GM11168 (cell line): ENCODE results near the gene NOTCH1.
"Not testable (repeated sequence)": the region's sequence is repeated elsewhere in the genome, so short reads cannot be mapped to it uniquely, and the experiment has no call there.

ENCODE experiments used
- in situ Hi-C: fragments of 300-500 bp; cut with MboI; formaldehyde crosslinking; loops from one replicate; pipeline ENCODE4 v1.12.0; 2022; ENCODE audit warnings: low sequenced_read_pairs; ENCODE audit not compliant: unreplicated experiment

NOTCH1 gene

DNA sequence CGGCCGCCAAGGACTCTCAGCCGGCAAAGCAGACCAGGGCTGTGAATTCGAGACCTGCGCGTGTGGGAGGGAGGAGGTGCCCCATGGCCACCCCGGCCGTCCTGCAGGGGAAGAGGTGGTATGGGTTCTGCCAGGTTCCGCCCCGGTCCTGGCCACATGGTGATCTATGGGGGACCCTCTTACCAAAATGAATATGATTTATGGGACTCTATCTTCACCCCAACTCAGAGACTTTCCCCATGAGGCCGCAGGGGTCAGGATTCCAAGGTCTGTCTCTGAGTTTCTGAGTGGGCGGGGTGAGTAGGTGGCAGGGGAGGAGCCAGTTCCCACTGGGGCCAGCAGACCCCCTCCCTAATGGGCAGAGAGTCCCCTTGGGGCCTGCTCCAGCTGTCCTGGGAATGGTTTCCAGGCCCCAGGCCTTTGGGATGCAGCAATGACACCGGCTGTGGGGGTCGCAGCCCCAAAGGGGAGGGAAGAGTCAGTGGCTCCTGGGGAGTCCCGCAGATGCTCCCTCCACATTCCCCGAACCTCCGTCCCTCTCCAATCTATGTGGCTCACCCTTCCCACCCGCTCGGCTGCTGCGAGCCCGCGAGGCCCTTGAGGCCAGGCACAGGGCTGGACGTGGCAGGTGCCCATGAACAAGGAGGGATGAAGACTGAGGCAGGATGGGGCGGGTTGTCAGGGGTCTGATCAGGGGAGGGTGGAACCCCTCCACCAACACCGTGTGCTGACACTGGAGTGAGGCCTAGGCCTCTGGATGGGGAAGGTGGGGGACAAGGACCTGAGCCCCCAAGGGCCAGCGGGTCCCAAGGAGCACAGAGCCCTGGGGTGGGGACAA, 20.1 kb upstream of the NOTCH1 start:
- in situ Hi-C loops = no loop called here

DNA sequence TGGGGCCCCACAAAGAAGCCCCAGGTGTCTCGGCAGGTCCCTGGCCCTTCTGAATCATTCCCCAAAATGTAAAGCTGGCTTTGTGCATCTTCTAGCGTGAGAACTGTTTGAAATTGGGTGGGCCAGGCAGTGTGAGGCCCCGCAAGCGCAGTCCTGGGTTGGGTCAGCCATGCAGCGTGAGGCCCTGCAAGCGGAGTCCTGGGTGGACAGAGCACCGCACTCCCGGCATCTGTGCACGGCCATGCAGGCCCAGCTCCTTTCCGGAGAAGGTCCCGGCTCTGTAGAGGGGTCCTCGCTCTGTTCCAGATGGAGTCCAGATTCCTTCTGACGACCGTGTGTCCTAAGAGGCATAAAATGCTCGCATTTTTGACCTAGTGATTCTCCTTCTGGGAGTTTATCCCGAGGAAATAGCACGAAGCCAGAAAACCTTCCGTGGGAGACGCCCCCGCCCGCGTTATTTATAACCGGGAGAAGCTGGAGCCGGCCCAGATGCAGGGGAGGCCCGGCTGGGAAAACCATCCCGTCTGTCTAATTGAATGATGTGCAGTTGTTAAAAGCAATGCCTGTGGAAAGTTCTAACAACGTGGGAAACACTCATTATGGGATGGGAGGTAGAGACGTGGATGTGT, 19.4 kb upstream of the NOTCH1 start:
- in situ Hi-C loops = no loop called here

DNA sequence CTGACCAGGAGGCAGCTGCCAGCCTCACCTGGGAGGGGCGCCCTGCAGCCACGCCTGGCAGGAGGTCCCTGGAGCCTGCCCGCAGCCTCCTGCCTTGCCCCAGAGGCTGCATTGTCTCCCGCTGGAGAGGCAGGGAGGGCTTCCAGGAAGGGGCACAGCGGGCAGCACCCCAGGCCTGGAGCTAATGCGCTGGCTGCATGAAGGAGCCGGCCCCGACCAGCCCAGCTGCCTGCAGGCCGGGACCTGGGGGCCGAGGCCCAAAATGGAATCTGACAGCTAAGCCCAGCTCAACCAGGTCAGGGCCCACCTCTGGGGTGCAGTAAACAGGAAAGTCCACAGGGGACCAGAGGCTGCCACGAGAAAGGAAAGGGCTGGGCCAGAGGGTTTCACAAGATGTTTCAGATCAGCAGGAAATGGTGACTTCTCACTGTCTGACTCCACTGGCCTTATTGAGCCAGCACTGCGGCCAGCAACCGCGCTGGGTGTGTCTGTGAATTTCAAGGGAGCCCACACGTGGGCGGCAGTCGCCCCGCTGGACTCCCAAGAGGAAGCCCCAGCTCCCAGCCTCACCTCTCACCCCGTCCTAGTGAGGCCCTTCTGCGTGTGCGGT, 18.6 kb upstream of the NOTCH1 start:
- in situ Hi-C loops = no loop called here

- in situ Hi-C loops = no loop called here
These were observed 17.9 kb upstream of the NOTCH1 start for GRCh38 chr9:136563646-136564325.

DNA sequence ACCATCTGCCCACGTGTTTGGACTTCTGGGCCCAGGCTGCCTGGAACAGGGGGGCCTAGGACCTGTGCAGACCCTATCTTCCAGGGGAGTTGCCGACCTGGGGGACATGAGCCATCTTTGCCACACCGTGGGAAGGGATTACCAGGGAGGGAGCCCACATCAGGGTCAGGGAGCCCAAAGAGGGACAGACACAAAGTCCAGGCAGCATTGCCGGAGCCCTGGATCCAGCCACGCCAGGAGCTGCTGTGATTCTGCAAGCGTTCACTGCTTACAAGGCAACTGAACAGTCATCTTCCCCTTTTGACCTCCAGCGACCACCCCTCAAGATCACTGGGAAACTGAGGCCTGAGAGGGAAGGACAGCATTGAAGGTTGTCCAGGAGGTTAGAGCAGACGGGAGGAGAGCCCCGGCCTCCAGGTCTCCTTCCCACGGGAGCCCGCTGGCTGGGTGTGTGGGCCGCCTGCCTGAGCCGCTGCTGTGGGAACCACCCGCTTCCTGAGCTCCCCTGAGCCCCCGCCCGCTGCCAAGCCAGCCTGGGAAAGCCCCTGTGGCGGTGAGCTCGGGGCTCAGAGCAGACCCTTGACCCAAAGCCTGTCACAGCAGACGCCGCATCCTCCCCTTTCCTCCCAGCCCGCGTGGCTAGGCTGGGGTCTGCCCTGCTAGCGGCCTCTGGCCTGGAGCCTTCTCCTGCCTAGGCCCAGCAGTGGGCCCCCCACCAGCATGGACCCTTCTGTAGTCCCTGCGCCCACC, 17.1 kb upstream of the NOTCH1 start:
- in situ Hi-C loops = no loop called here

DNA sequence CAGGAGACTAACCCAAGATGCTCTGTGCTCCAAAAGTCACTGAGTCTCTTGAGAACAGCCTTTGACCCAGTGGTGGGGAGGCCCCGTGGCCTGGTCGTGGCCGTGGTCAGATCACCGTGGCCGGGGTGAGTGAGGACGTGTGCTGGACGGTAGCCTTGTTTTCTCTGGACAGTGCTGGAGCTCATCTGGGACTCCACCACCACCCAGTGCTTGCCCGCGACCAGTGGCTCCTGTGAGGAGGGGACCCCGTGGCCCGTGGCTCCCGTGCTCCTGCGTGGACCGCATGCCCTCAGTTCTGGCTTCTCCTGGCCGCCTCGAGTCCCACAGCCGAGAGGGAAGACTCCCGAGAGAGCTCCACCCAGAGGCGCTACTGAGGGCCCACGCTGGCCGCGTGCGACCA, 15.9 kb upstream of the NOTCH1 start:
- in situ Hi-C loops = no loop called here

- in situ Hi-C loops = no loop called here
These were observed 14.7 kb upstream of the NOTCH1 start for GRCh38 chr9:136560586-136560985.

GRCh38 chr9:136559371-136559770, 13.5 kb upstream of the NOTCH1 start:
- in situ Hi-C loops = not testable (repeated sequence)

DNA sequence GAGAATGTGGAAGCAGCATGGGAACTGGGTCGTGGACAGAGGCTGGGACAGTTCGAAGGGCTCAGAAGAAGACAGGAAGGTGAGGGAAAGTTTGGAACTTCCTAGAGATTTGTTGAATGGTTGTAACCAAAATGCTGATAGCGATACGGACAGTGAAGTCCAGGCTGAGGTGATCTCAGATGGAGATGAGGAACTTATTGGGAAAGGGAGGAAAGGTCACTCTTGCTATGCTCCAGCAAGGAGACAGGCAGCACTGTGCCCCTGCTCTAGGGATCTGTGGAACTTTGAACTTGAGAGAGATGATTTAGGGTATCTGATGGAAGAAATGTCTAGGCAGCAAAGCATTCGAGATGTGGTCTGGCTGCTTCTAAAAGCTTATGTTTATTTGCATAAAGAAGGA, 13.0 kb upstream of the NOTCH1 start:
- in situ Hi-C loops = not testable (repeated sequence)

DNA sequence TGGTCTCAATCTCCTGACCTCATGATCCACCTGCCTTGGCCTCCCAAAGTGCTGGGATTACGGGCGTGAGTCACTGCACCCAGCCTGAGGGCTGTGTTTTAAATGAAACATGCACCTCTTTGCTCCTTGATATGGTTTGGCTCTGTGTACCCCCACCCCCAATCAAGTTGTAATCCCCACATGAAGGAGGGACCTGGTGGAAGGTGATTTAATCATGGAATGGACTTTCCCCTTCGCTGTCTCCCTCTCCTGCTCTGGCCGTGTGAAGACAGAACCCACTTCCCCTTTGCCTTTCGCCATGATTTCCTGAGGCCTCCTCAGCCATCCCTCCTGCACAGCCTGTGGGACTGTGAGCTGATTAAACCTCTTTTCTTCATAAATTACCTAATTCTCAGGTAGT, 12.5 kb upstream of the NOTCH1 start:
- in situ Hi-C loops = no loop called here

- in situ Hi-C loops = no loop called here
These were observed 11.2 kb upstream of the NOTCH1 start for GRCh38 chr9:136557036-136557435.

DNA sequence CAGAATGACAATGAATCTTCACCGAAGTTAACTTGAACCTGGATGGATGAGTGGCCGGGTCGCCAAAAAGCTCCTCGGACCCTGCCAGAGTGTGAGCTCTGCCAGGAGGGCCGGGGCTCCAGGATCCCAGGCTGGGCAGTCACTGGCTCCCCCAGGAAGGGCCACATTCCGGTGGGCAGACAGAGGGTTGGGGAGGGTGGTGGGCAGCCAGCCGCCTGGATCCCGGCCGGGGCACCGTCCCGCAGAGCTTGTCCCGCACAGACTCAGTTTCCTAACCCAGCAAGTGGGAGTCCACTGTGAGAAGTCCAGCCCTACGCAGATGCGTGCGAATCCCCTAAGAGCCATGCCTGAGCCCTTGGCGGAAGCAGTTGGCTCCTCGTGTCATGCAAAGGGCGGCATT, 10.3 kb upstream of the NOTCH1 start:
- in situ Hi-C loops = no loop called here

DNA sequence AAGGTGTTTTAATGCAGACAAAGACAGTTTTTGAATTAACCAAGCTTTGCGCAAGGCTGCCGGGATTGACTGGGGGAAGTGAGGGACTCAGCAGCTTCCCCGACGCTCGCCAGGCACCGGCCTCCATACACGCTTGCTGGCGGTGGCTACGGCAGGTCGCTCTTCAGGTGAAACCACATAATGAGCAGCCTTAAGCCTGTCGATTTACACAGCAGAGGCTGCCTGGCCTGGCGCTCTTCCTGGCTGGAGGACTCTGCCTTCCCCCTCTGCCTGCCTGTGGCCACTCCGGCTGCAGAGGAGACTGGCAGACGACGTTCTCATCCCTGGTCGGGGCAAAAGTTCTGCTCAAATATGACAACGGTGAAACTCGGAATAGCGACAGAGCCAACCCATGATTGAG, 9.0 kb upstream of the NOTCH1 start:
- in situ Hi-C loops = no loop called here

DNA sequence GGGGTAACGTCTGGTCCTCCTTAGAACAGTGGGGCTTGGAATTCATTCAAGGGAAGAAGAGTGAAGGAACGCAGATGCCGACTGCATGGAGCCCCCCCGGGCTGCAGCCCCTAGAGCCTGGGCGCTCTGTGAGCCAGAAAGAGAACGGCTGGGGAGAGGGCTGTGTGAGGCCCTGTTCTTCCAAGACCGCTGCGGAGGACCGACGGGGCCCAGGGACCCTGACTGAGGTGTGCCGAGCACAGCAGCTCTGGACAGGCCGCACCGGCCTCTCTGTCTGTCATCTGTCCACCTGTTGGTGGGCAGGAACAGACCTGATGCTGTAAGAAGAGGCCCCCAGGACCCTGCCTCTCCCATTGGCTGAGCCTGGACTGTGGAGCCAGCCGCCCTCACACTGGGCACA, 7.7 kb upstream of the NOTCH1 start:
- in situ Hi-C loops = no loop called here

- in situ Hi-C loops = no loop called here
These were observed 6.4 kb upstream of the NOTCH1 start for GRCh38 chr9:136552117-136552703.

DNA sequence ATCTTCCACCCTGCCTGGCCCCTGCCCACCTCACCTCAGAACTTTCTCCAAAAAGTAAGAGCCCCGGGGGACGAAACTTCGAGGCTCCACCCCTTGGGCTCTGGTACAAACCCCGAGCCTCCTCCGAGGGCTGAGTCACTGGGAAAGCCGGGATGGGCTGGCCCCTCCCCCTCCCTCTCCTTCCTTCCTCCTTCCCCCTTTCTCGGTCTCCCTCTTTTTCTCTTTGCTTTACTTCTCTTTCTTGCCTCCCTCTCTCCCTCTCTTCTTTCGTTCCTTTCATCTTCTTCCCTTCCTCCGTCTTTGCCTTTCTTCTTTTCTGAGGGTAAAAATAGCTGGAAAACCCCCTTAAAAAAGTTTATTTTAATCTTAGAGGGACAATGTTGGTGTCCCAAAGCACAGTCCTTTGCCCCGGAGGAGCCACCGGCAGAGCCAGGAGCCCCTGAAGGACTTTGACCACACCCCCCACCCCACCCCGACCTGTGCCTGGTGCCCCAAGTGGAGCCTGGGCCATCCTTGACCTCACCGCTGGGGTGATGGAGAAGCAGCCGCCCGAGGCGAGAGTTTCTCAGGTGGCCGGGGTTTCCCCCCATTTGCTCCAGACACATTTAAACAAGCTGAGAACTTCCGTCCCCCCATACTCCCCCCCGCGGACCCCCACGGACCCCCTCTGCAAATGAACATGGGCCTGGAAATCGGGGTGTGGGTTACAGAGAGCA, 5.7 kb upstream of the NOTCH1 start:
- in situ Hi-C loops = no loop called here

DNA sequence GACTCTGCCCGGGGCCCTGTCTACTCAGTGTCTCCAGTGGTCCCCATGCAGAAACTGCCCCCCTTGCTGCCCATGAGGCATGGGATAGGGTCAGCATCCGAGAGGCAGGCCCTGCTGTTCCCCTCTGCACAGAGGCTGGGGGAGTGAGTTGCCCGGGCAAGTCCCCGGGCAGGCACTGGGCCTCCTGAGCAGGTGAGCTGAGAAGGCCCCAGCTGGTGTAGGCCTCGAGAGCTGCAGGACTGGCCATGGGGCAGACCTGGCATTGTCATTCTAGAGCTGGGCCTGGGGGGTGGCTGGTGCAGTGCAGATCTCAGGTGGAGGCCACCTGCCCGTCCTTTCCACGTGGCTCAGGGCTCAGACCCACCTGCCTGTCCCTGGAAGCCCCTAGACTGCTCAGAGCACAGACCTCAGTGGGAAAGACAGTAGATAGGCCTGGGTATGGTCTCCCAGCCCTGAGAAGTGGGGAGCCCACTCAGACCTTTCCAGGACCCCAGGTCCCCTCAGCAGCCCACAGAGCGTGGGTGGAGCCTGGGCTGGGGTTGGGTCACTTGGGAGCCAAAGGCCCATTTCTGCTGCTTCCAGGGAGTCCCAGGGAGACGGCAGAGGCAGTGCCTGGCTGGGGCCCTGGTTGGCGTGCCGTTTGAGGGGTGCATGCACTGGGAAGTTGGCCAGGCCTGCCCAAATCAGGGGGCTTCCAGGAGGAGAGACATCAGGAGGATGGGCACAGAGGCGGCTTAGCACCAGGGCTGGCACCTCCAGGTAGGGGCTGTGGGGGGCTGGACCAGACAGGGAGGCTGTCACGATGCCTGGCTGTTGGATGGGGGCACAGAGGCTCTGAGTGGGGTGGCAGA, 4.8 kb upstream of the NOTCH1 start:
- in situ Hi-C loops = no loop called here
